ENCODE data around the gene ZNF773.

Gene ZNF773

GRCh38 chr19:57552432-57552831, 52.7 kb downstream of the ZNF773 start:
- intact Hi-C loops (cut with DNase I), result no loop called here
- DNase-seq, result no peak

GRCh38 chr19:57557659-57558058, 57.9 kb downstream of the ZNF773 start:
- intact Hi-C loops (cut with DNase I), result no loop called here
- DNase-seq, result no peak
